GF-D8 (cell line): ENCODE results near the gene NFE2L2.
"Not testable (repeated sequence)": the region's sequence is repeated elsewhere in the genome, so short reads cannot be mapped to it uniquely, and the experiment has no call there.

Source experiments
- DNase-seq: peaks from one replicate; lab custom pipeline; 2025; lab: John Stamatoyannopoulos, UW

Gene NFE2L2

GRCh38 chr2:177195194-177195593 lies 69.3 kb downstream of the NFE2L2 start:
- no peak for DNase-seq

DNA sequence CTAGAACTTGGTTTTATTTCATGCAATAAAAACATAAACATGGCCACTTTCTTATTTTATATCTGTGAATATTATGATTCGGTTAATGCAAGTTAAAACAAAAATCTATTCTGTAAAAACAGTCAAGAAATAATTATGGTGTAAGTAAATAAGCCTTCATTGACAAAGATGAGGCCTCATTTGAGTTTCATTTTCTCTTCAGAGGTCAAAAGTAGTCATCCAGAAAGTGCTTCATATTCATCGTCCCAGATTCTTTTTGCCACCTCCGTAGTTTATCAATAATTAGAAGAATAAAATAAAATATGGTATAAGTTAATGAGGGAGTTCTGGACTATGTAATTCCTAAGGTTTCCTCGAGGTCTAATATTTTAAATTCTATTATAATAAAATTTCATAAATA lies 71.3 kb downstream of the NFE2L2 start:
- no peak for DNase-seq

DNA sequence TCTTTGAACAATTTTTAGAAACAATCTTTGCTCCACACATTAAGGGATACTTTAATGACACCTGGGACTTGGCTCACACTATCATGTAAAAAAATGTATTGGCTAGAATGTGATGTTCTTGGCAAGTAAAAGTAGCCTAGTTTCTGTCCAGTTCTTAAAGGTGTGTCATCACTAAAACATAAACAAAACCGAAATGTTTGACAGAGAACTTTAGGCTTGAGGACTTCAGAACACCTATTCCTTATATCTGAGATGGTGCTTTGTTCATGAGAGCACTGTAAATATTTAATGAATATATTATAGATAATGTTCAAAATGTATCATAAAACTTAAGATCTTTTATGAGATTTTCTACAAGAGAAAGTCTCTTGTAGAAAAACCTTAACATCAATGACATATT lies 71.7 kb downstream of the NFE2L2 start:
- DNase-seq = no peak

DNA sequence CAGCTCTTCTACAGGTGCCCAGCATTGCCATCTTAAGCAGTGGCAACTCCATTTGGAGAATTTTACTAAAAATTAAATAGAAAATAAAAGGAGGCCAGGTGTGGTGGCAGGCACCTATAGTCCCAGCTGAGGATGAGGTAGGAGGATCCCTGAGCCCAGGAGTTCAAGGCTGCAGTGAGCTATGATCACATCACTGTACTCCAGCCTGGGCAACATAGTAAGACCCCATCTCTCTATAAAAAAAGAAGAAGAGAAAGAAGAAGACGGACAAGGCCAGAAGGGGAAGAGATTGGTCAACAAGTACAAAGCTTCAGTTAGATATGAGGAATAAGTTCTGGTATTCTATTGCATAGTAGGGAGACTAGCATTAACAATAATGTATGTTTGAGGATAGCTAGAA lies 73.6 kb downstream of the NFE2L2 start:
- DNase-seq = no peak

DNA sequence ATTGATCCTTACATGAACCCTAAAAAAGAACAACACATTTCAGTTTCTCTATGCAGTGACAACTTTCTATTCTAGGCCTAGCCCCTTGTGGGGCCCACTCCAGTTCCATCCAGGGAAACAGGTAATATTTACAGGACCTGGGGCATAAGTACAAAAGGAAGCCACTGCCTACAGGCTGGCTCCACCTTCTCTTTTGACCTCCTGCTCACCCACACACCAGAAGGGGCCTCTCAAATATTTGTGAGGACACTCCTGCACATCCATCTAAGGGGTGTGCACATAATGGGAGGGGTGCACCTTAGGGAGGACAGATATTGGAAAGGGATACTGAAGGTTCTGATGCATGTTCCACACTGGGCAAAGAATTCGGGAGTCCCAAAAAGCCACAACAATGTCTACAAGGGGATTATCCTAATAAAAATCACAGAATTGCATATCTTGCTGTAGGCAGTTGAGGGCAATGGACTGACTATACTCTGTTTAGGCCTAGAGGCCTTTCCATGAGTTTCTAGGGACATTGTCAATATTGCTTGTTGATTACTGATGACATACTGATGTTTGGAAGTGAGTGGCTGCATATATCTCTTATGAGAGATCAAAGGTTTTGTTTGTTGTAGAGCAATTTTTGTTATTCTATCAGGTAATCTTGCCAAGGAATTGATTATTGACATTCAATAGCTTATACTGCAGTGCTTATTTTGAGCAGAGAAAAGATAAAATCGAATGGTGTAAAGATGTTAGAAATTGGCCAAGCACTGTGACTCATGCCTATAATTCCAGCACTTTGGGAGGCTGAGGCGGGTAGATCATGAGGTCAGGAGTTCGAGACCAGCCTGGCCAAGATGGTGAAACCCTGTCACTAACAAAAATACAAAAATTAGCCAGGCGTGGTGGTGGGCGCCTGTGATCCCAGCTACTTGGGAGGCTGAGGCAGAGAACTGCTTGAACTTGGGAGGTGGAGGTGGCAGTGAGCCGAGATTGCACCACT lies 75.8 kb downstream of the NFE2L2 start:
- DNase-seq = no peak

DNA sequence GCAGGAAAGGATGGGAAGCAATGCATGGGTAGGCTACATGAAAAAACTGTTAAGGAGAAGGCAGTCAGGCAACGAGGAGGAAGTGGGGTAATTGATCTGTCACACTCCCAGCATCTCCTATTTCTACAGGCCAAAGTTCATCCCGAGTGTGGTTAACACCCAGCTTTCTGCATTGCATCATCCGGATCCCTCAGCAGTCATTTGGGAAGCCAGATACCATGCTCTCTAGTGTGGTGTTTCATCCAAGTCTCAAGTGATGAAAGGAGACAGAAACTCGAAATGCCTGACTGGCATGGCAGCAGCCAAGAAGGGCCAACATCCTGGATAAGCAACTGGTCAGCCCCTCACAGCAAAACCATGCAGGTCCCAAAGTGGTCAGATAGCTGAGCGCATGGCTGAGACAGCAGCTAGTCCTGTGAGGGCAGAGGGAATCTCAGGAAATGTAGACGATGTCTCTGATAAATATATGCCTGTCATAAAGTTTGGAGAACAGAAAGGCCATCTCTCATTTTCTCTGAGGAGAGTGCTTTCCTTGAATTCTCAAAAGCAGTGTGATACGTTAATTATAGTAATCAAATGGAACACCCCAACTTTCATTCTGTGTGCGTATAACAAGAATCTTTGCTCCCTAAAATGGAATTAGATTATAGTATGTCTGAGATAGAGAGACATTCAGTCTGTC lies 76.8 kb downstream of the NFE2L2 start:
- DNase-seq = no peak

DNA sequence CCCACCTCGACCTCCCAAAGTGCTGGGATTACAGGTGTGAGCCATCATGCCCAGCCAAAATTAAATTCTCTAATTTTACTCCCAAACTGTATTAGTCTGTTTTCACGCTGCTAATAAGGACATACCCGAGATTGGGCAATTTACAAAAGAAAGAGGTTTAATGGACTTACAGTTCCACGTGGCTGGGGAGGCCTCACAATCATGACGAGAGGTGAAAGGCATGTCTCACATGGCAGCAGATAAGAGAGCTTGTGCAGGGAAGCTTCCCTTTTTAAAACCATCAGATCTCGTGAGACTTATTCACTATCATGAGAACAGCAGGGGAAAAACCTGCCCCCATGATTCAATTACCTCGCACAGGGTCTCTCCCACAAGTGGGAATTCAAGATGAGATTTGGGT lies 78.5 kb downstream of the NFE2L2 start:
- DNase-seq = not testable (repeated sequence)

GRCh38 chr2:177184606-177185005 lies 79.9 kb downstream of the NFE2L2 start:
- no peak for DNase-seq

- DNase-seq = no peak
Observed at GRCh38 chr2:177183860-177184259, 80.7 kb downstream of the NFE2L2 start.
